Fibroblast of skin of left quadriceps (primary cell): ENCODE data around the gene COA3.

Experiments
- DNase-seq, 2 experiments: peaks; one replicate each; pipeline ENCODE4 v3.0.0-alpha.2; 2013; ENCODE audit warnings: low read depth in 2 of 2

COA3 gene

DNA sequence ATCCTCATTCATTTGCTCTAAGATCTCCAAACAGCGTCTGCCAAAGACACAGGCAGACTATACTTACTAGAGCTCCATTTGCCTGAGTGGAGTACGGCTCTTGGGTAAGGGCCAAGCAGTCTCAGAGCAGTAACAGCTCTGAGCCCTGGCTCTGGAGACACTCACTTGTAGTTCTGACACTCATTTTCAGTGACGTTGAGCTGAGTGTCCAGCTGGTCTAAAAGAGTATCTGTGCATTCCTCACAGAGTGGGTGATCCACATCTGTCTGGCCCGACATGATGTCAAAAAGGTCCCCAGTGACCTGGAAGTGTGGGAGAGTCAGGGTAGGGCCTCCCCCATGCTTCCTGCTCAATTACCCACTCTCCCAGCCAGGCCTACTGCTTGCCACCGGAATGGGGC, 19.9 kb upstream of the COA3 start:
- DNase-seq: no peak

DNA sequence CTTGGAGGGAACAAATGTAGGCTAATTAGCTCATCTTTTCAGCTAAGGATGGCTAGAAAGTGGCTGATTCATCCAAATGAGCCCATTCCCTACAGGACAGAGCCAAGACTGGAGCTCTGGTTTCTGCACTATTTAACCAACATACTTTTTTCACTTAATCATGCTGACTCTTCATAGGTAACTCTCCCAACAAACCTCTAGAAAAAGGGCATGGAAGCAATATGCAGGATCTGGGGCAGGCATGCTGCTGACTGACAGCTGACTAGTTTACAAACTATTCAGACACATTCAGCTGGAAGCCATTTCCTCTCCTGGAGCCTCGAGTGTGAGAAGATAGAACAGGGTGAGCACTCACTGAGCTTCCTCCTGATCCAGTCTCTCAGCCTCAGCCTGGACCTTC, 19.4 kb upstream of the COA3 start:
- DNase-seq: peak in 1 of 2 experiments; percentile 10

DNA sequence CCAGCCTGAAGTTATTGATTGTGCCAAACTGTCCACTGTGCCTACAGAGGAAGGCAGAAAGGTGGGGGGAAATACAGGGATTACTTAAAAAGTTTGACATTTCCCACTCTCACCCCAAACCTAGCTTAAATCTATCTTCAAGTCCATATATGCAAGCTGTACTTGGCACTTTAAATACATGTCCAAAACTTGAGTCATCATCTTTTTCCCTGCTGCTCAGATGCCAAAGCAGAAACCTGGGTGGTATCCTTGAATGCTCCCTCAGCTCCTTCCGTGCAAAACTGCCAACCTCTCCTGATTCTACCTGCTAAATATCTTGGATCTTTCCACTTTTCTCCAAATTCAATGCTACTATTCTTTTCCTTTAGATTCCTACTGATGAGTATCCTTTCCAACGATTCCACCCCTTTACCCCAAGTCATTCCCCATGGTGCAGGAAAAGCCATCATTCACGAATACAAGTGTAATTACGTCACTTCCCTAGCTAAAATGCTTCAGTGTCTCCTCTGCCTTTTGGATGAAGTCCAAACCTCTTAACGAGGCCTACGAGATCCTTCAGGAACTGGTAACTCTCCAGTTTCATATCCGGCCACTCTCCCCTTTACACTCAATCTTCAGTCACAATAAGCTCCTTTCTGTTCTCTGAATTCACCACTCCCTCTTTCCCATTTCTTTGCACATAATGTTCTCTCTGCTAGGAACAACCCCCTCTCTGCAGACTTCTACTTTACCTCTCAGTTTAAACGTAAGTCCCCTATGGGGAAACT, 16.3 kb upstream of the COA3 start:
- DNase-seq: peak; percentile 70 to 72

DNA sequence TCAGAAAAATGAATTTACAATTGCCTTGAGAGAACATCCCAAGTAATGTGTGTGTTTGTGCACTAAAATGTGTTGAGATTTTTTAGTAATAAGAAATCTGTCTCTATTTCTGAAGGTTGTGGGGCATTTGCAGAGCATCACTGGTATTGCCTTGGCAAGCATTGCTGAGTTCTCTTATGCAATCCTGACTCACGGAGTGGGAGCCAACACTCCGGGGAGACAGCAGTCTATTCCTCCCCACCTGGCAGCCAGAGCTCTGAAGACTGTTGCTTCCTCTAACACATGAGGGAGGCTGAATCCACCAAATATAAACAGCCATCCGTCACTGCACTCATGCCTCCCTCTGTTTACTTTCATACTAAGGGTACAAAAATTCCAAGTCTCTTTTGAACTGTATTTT, 10.7 kb upstream of the COA3 start:
- peak; percentile 48 to 51 for DNase-seq

DNA sequence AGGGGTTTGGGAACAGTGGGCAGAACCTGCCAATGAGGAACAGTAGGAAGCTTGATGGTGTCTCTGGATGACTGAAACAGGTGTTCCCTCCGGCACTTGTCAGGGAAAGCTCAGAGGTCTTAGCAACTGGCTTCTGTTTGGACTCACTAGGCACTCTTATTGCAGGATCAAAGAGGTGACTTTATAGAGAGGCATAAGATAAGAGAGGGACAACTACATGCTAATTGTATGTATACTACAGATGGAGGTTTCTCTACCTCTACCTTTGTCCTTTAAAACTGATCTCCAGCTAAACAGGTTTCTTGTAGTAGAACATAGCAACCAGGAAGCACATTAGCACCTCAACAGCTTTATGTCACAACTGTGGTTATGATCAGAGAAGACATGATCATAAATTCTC, 7.7 kb upstream of the COA3 start:
- no peak for DNase-seq

DNA sequence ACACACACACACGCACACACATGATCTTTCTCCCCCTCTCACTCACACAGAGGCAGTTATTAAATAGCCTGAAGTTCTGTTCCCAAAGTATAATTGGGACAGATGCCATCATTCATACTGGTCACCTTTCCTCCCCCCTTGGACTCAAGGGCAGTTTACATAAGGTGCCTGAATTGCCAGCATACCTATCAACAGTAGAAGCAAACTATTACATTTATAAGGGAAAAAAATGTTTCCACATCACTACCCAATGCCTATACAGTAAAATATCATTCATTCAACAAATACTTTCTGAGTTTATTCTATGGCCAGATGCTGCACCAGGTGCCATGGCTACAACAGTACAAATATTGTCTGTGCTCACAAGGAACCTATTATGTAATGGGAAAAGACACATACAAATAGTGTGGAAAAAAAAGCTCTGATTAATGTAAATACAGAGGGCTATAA, 6.4 kb upstream of the COA3 start:
- no peak for DNase-seq

DNA sequence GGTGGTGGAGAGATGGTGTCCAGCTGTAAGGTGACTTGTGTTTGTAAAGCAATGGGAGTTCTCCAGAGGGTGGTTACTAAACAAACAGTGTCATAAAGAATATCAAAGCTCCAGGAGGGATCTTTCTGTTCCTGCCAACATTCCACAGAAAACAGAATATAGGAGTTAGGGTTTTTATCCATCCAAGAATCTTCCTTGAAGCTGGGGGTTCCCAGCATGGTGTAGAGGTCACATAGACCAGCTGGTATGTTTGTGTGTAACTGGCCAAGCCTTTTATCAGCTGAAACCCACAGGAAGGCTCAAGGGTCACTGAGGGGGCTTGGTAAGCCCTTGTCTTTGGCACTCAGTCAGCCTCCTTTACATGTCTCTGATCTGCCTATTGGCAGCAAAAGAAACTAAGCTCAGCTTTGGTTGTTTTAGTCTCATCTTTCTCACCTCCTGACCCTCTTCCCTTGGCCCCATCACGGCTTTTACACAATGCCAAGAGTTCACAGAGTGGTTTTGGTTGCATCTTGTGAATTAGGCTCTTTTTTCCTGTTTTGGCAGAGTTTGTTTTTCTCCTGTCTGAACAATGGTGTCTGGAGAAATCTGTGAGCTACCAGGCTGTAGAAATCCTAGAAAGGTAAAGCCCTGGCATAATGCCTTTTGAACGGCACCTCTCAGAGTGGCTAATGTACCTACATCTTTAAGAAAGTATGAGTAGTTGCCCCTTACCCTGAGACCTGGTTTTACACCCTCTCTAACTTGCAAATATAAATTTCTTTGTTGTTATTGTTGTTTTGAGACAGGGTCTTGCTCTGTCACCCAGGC, 4.8 kb upstream of the COA3 start:
- DNase-seq: no peak

DNA sequence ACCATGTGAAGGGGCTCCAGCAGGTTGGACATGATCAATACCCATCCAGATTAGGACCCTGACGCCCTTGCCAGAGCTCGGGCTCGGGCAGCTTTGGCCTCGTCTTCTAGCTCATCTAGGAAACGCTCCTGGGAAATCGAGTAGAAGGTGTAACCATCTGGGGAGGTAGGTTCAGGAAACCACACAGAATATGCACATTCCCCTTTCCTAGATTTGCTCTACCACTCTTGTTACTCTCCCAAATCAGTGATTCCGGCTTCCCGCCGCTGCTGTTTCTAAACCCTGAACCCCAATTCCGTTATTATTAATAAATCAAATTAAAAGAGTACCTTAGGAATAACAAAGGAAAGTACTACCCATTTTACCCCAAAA, 507 bp downstream of the COA3 start:
- DNase-seq: no peak

DNA sequence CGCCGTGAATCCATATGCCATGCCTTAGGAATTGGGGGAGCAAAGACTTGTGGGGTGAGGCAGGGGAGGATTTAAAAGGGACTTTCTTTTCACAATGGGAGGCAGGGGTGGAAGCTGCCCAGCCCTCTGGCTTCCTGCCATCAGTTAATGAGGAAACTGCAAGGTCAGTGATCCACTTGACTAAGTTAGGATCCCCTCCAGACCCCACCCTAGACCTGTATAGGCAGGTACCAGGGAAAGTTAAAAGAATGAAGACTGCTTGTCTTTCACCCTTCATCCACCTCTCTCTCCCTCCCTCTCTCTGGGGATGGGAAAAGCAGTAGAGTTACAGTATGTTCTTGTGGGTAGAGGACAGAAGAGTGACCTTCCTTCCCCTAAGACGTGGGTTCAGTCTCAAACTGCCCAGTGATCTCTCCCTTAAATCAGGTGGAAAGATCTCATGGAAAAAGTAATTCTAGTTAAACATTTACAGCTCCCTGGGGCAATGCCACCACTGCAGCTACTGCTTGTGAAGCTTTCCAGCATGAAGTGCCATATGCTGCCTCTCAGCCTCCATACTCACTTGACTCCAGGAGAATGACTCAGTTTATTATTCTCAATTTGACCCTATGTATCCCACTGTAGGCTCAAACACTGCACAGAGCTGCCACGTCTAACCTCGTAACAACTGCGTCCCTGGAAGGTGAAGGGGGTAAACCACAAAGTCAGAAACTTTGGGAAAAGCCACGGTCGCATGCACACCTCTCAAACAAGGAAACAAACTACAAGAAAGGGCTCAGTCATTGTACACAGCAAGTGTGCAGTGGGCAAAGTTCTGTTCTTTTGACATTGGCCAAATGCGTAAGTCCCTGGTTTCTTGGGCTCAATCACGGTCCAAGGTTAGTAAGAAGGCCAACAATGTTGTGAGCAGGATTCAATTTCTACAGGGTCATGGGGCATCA, 1.2 kb downstream of the COA3 start:
- DNase-seq: no peak

DNA sequence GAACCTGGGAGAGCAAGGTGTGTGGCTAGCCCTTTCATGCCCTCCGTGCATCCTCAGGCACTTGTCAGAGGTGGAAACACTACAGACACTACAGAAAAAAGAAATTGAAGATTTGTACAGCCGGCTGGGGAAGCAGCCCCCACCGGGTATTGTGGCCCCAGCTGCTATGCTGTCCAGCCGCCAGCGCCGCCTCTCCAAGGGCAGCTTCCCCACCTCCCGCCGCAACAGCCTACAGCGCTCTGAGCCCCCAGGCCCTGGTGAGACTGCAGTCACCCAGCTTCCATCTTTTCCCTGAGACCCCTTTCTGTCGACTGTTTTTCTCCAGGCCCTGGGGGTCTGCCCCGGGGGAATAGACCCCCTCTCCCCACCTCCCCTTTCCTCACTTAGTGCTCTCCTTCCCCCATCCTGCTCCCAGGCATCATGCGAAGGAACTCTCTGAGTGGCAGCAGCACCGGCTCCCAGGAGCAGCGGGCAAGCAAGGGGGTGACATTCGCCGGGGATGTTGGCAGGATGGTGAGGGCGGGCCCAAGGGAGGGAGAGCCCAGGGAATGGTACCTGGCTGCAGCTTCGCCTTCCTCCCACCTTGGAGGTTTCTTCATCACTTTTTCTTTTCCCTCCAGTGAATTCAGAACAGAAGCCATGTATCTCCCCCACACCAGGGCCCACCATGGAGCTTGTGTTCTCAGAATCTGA, 2.3 kb downstream of the COA3 start:
- DNase-seq: no peak

DNA sequence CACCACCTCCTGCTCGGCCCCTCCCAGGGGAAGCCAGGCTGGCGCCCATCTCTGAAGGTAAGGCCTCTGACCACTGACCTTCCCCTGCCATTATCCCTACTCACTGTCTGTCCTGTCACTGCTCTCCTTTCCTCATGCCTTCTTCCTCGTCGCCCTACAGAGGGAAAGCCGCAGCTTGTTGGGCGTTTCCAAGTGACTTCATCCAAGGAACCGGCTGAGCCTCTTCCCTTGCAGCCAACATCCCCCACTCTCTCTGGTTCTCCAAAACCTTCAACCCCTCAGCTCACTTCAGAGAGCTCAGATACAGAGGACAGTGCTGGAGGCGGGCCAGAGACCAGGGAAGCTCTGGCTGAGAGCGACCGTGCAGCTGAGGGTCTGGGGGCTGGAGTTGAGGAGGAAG, 3.0 kb downstream of the COA3 start:
- DNase-seq: no peak

DNA sequence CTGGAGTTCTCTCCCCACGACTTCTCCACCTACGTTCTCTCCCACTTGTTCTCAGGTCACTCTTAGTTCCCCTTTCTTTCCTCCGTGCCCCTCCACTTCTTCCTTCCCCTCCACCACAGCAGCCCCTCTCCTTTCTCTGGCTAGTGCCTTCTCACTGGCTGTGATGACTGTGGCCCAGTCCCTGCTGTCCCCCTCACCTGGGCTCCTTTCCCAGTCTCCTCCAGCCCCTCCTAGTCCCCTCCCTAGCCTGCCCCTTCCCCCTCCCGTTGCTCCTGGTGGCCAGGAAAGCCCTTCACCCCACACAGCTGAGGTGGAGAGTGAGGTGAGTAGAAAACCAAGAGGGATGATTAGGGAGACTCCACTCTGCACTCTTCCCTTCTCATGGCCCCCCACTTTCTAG, 3.4 kb downstream of the COA3 start:
- no peak for DNase-seq

DNA sequence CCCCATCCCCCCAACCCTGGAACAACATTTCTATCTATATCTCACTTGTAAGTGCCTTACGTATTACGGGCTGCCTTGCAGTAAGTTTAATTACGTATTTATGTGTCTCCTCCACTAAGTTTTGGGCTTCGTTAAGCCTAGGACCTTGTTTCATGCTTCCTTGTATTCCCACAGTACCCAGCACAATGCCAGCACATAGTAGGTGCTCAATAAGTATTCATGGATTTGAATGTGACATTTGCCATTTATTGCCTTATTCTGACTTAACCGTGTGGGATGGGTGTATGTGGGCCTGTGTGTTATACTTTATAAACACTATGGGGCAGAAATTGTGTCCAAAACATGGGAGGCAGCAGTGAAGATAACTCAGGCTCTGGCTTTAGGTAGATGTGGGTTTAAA, 6.0 kb downstream of the COA3 start:
- no peak for DNase-seq

DNA sequence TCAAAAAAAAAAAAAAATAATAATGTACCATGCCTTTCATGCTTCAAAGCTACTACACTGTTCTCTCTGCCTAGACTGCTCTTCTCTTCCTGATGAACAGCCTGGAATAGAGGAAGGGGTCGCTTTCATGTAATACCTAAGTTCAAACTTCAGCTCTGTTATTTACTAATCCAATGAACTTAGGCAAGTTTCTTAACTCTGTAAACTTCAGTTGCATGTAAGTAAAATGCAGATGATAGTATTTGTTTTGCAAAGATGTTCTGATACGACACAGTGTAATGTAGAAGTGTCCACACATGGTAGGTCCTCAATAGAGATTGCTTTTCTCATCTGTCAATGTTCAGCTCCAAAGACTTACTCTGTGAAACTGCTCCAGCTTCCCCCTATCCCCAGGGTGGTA, 6.6 kb downstream of the COA3 start:
- DNase-seq: no peak

DNA sequence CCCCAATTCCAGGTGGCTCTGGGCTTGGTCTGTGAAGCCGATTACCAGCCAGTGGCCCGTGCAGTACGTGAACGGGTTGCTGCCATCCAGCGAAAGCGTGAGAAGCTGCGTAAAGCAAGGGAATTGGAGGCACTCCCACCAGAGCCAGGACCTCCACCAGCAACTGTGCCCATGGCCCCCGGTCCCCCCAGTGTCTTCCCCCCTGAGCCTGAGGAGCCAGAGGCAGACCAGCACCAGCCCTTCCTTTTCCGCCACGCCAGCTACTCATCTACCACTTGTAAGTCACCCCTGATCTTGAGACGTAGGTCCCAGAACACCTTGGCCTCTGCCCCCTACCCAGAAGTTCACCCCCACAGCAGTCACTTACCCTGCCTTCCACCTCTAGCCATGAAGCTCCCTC, 11.2 kb downstream of the COA3 start:
- DNase-seq: no peak

DNA sequence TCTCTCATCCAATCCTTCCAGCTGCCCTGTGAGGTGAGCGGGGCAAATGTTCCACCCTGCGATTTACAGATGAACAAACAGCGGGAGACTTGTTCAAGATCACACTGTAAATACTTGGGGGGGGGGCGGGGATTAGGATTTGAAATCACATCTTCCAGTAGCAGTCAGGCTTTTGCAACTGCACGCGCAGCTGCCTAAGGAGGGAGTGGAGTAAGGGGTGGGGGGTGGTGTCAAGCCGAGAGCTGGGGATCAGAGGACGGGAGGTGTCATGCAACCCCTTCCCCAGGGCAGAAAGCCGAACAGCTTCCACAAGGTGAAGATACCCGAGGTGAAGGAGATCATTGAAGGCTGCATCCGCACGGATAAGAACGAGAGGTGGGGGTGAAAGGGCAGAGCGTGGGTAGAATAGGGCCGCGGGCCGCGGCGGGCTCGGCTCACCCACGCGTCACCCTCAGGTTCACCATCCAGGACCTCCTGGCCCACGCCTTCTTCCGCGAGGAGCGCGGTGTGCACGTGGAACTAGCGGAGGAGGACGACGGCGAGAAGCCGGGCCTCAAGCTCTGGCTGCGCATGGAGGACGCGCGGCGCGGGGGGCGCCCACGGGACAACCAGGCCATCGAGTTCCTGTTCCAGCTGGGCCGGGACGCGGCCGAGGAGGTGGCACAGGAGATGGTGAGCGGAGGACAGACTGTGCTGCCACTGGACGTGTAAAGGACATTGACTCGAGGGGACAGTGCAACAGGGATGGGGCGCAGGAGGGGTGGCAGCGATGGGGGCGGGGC, 13.5 kb downstream of the COA3 start:
- no peak for DNase-seq

DNA sequence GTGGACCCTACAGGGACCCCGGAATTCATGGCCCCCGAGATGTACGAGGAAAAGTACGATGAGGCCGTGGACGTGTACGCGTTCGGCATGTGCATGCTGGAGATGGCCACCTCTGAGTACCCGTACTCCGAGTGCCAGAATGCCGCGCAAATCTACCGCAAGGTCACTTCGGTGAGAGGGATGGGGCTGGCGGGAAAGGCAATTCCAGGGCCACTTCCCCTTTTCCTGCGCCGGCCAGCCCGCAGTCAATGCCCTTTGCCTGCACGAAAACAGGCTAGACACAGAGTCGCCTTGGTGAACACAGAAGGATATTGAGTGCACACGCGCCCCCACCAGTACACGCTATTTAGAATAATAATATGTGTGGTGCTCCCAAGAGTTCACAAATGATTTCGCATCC, 14.1 kb downstream of the COA3 start:
- no peak for DNase-seq

DNA sequence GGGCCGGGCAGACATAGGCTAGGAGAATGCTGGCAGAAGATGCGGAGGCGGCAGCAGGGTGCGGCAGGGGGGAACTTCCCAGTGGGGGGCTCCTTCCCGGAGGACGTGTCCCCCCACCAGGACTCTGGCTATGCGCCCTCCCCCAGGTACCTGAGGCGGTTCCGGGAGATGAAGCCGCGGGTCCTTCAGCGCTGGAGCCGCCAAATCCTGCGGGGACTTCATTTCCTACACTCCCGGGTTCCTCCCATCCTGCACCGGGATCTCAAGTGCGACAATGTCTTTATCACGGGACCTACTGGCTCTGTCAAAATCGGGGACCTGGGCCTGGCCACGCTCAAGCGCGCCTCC, 14.7 kb downstream of the COA3 start:
- no peak for DNase-seq

DNA sequence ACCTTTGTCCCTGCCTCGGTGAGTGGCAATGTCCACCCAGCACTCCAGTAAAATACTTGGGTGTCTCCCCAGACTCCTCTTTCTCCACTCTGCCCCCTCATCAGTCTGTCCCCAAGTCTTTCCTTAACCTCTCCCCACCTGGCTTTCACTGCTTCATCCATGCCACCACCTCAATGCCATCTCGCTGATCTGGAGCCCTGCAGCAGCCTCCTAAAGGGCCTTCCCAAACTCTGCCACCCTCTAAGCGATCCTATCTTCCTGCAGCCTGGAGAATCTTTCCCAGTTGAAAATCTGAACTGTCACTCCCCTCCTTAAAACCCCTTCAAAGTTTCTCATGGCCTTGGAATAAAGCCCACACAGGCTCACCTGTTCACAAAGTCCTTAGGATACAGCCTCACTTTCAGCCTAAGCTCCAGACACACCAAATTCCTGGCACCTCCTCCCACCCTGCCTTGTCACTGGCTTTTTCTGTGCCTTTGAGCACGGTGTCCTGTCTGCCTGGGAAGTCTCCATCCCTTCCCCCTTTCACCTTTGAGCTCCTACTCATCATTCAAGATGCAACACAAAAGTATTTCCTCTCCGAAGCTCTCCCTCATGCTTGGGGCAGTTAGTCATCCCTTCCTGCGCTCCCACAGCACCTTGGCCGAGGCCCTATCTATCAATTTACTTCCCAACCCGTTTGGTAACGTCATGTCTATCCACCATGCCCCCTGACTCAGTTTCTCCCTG, 15.3 kb downstream of the COA3 start:
- DNase-seq: peak; percentile 52 to 59
